GM21526 (cell line): ENCODE data around the gene OR8D2.

Experiments
- ATAC-seq: cut with Tn5 transposase; IDR thresholded peaks from one replicate; pipeline ENCODE4 v1.9.1; 2021; ENCODE audit warnings: moderate library complexity; ENCODE audit not compliant: unreplicated experiment, low FRiP score

The OR8D2 gene

GRCh38 chr11:124320097-124320496 lies at the start of gene OR8D2:
Gene OR8D2, minus strand, starts transcription at chr11:124320197. Its CDS starts 0 bp downstream, at chr11:124320197.
- ATAC-seq, result no peak

- no peak for ATAC-seq
Observed at GRCh38 chr11:124359566-124359965, 39.6 kb upstream of the OR8D2 start.

- no peak for ATAC-seq
Observed at GRCh38 chr11:124346311-124346955, 26.4 kb upstream of the OR8D2 start.

GRCh38 chr11:124344346-124344745 lies 24.3 kb upstream of the OR8D2 start:
- ATAC-seq, result no peak

- no peak for ATAC-seq
Observed at GRCh38 chr11:124340142-124340447, 20.1 kb upstream of the OR8D2 start.

GRCh38 chr11:124339396-124340141 lies 19.6 kb upstream of the OR8D2 start:
- no peak for ATAC-seq

- ATAC-seq, result no peak
Observed at GRCh38 chr11:124331873-124332272, 11.9 kb upstream of the OR8D2 start.

- ATAC-seq, result peak; percentile 99
Observed at GRCh38 chr11:124329787-124330478, 9.9 kb upstream of the OR8D2 start.

- no peak for ATAC-seq
Observed at GRCh38 chr11:124327775-124328174, 7.8 kb upstream of the OR8D2 start.

GRCh38 chr11:124322356-124322755 lies 2.4 kb upstream of the OR8D2 start:
- no peak for ATAC-seq

GRCh38 chr11:124315052-124315451 lies 4.9 kb downstream of the OR8D2 start:
- ATAC-seq, result no peak

- no peak for ATAC-seq
Observed at GRCh38 chr11:124313849-124314248, 6.1 kb downstream of the OR8D2 start, which contains the start of gene OR8D1. Gene OR8D1, minus strand, starts transcription at chr11:124313949. Its CDS starts 3,183 bp downstream, at chr11:124310766.

GRCh38 chr11:124313131-124313530 lies 6.9 kb downstream of the OR8D2 start:
- no peak for ATAC-seq

- no peak for ATAC-seq
Observed at GRCh38 chr11:124311670-124312069, 8.3 kb downstream of the OR8D2 start.

GRCh38 chr11:124311269-124311668 lies 8.7 kb downstream of the OR8D2 start:
- no peak for ATAC-seq

- ATAC-seq, result no peak
Observed at GRCh38 chr11:124310721-124311120, 9.3 kb downstream of the OR8D2 start.

- ATAC-seq, result no peak
Observed at GRCh38 chr11:124307093-124307492, 12.9 kb downstream of the OR8D2 start.

- ATAC-seq, result no peak
Observed at GRCh38 chr11:124302347-124303125, 17.5 kb downstream of the OR8D2 start.

- ATAC-seq, result no peak
Observed at GRCh38 chr11:124301548-124301947, 18.4 kb downstream of the OR8D2 start.

GRCh38 chr11:124297921-124298320 lies 22.1 kb downstream of the OR8D2 start:
- ATAC-seq, result no peak

- no peak for ATAC-seq
Observed at GRCh38 chr11:124296016-124296415, 24.0 kb downstream of the OR8D2 start.
